ENCODE results near the gene EFHC1. TPM values are rescaled to one million over a fixed set of nuclear protein-coding genes. Genes with fewer than 3 reads are reported as not detected.

Gene EFHC1
- total RNA-seq, 2 experiments from 2014 or later = 20.7 to 24.8 TPM

DNA sequence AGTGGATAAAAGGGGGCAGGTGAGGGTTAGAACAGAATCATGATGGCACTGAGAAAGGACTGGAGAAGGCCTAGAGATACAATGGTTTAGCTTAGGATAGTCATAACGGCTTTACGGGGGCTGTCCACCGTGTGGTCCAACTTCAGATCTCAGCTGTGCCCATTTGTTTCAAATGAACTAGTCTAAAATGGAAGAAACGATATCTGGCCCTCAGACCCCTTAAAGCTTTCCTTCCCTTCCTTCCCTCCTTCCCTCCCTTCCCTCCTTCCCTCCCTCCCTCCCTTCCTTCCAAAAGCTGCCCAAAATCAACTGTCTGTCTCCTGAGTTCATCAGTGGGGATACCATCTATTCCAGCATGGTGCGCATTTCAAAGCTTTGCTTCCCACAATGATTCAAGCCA lies 128.9 kb downstream of the EFHC1 start:
- Histone ChIP-seq H3K4me3 (ENCODE audit: low read depth, low read length, poor library complexity, severe bottlenecking) (no peak overlapping the region), H3K4me1 (ENCODE audit: insufficient read depth, low read length, poor library complexity, severe bottlenecking) (peaks cover 77% of the 10 kb centered on the region), H4K20me1 (ENCODE audit: insufficient read depth, low read length) (peaks cover 7% of the 10 kb centered on the region; the same call in 1 of the 2 replicates), H3K4me2 (ENCODE audit: low read length) (no peak overlapping the region), H3K9me3 (ENCODE audit: low read length) (no peaks in the 10 kb centered on the region), H3K79me2 (ENCODE audit: insufficient read depth, low read depth, low read length) (peaks cover 77% of the 10 kb centered on the region), H3K9me2 (ENCODE audit: insufficient read depth, low read length) (no peaks in the 10 kb centered on the region), H2AFZ (ENCODE audit: low read length) (no peak overlapping the region), H3K27ac (ENCODE audit: low read depth, low read length, poor library complexity, severe bottlenecking) (no peak overlapping the region), H3K36me3 (ENCODE audit: insufficient read depth, low read length) (peaks cover 12% of the 10 kb centered on the region; the same call in 1 of the 2 replicates)
- no peak for DNase-seq (ENCODE audit: low spot score)
- TF ChIP-seq EZH2phosphoT487 (IDR thresholded peaks at IDR 0.05; ENCODE audit: borderline replicate concordance, low read depth, low read length) = no peak
- TF ChIP-seq, protein P1, sequence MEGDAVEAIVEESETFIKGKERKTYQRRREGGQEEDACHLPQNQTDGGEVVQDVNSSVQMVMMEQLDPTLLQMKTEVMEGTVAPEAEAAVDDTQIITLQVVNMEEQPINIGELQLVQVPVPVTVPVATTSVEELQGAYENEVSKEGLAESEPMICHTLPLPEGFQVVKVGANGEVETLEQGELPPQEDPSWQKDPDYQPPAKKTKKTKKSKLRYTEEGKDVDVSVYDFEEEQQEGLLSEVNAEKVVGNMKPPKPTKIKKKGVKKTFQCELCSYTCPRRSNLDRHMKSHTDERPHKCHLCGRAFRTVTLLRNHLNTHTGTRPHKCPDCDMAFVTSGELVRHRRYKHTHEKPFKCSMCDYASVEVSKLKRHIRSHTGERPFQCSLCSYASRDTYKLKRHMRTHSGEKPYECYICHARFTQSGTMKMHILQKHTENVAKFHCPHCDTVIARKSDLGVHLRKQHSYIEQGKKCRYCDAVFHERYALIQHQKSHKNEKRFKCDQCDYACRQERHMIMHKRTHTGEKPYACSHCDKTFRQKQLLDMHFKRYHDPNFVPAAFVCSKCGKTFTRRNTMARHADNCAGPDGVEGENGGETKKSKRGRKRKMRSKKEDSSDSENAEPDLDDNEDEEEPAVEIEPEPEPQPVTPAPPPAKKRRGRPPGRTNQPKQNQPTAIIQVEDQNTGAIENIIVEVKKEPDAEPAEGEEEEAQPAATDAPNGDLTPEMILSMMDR (conservative IDR thresholded peaks at IDR 0.05; ENCODE audit: low read length) = no peak
- intact Hi-C loops (cut with micrococcal nuclease; ENCODE audit: unreplicated experiment) = no loop called here
- ChIA-PET POLR2A (interaction anchor here (0.6 to 5.3 kb wide), 11 partner anchors 9 to 218 kb away, joined by 3 to 72 read pairs (median 4); no protein-coding TSS in a partner anchor), CTCF (ENCODE audit: unreplicated experiment) (interaction anchor here (1.4 to 1.5 kb wide), 2 partner anchors 18 to 266 kb away, joined by 3 to 4 read pairs; no protein-coding TSS in a partner anchor)
- no TSS peak for BruUV-seq (replicated peaks)

DNA sequence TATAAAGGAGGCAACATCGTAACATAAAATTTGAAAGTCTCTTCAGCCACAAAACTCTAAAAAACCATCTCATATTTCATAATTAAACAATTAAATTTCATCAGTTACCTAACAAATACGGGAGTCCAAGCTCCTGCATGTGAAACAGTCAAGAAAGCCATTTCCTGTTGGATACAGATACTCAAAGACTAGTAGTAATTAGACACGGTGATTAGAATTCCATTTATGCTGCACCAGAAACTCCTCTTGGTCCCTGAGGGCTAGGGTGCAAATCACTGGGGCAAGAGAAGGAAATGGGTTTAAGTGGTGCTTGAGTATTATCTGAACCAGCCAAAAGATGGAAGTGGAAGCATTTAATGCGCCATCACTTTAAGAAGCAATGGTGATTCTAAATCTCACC lies 129.3 kb downstream of the EFHC1 start:
- no peak overlapping the region for H3K4me2 ChIP-seq (ENCODE audit: low read length)
- H3K79me2 ChIP-seq (ENCODE audit: insufficient read depth, low read depth, low read length) = peaks cover 80% of the 10 kb centered on the region
- no peak overlapping the region for H3K27ac ChIP-seq (ENCODE audit: low read depth, low read length, poor library complexity, severe bottlenecking)
- BruUV-seq (replicated peaks) = no TSS peak
- peaks cover 7% of the 10 kb centered on the region; the same call in 1 of the 2 replicates for H4K20me1 ChIP-seq (ENCODE audit: insufficient read depth, low read length)
- TF ChIP-seq EZH2phosphoT487 (IDR thresholded peaks at IDR 0.05; ENCODE audit: borderline replicate concordance, low read depth, low read length) = no peak
- TF ChIP-seq, protein P1 (conservative IDR thresholded peaks at IDR 0.05; ENCODE audit: low read length) = no peak
- DNase-seq (ENCODE audit: low spot score) = no peak
- intact Hi-C loops (cut with micrococcal nuclease; ENCODE audit: unreplicated experiment) = no loop called here
- H3K9me3 ChIP-seq (ENCODE audit: low read length) = no peaks in the 10 kb centered on the region
- POLR2A ChIA-PET = interaction anchor here (0.6 to 5.3 kb wide), 10 partner anchors 11 to 219 kb away, joined by 3 to 72 read pairs (median 4); no protein-coding TSS in a partner anchor
- H3K36me3 ChIP-seq (ENCODE audit: insufficient read depth, low read length) = peaks cover 9% of the 10 kb centered on the region; the same call in 1 of the 2 replicates
- H3K4me1 ChIP-seq (ENCODE audit: insufficient read depth, low read length, poor library complexity, severe bottlenecking) = peaks cover 73% of the 10 kb centered on the region
- CTCF ChIA-PET (ENCODE audit: unreplicated experiment) = interaction anchor here (1.4 to 1.7 kb wide), 4 partner anchors 9 to 266 kb away, joined by 3 to 5 read pairs (median 4); no protein-coding TSS in a partner anchor
- no peak overlapping the region for H2AFZ ChIP-seq (ENCODE audit: low read length)
- no peaks in the 10 kb centered on the region for H3K9me2 ChIP-seq (ENCODE audit: insufficient read depth, low read length)
- H3K4me3 ChIP-seq (ENCODE audit: low read depth, low read length, poor library complexity, severe bottlenecking) = no peak overlapping the region

DNA sequence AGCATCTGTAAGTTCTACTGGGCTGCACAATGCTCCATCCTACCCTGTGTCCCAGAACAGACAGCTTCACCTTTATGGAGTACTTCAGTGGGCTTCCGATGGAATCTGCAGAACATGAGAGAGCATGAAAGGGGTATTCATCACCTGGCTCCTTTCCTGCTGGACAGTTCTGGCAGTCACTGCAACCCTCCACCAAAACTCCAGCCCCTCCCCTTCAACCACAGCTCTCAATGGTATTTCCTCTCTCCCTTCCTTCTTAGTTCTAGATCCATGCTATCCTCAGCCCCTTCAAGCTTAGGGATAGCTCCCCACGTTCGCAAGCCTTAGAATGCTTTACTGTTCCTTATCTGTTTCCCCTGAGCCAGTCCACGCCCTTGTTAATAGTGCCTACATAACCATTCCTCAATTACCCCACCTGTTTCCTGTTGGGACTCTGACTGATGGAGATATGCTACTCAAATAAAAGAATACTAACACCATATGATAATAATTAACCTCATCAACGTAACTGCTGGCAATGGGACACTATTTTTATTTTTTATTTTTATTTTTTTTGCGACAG lies 130.0 kb downstream of the EFHC1 start:
- H3K9me2 ChIP-seq (ENCODE audit: insufficient read depth, low read length) = no peaks in the 10 kb centered on the region
- H3K4me1 ChIP-seq (ENCODE audit: insufficient read depth, low read length, poor library complexity, severe bottlenecking) = peaks cover 73% of the 10 kb centered on the region
- H3K36me3 ChIP-seq (ENCODE audit: insufficient read depth, low read length) = peaks cover 8% of the 10 kb centered on the region; the same call in 1 of the 2 replicates
- H3K4me2 ChIP-seq (ENCODE audit: low read length) = 0 out of 2 replicates have a peak overlapping the region, but pooled peaks have one; percentile 1
- peaks cover 7% of the 10 kb centered on the region; the same call in 1 of the 2 replicates for H4K20me1 ChIP-seq (ENCODE audit: insufficient read depth, low read length)
- intact Hi-C loops (cut with micrococcal nuclease; ENCODE audit: unreplicated experiment) = no loop called here
- BruUV-seq (replicated peaks) = no TSS peak
- no peaks in the 10 kb centered on the region for H3K9me3 ChIP-seq (ENCODE audit: low read length)
- no peak for DNase-seq (ENCODE audit: low spot score)
- H3K4me3 ChIP-seq (ENCODE audit: low read depth, low read length, poor library complexity, severe bottlenecking) = no peak overlapping the region
- TF ChIP-seq, protein P1 (conservative IDR thresholded peaks at IDR 0.05; ENCODE audit: low read length) = no peak
- no peak for TF ChIP-seq EZH2phosphoT487 (IDR thresholded peaks at IDR 0.05; ENCODE audit: borderline replicate concordance, low read depth, low read length)
- H2AFZ ChIP-seq (ENCODE audit: low read length) = no peak overlapping the region
- ChIA-PET POLR2A (interaction anchor here (0.7 to 5.3 kb wide), 6 partner anchors 11 to 67 kb away, joined by 3 to 72 read pairs (median 4); no protein-coding TSS in a partner anchor), CTCF (ENCODE audit: unreplicated experiment) (interaction anchor here (1.4 to 1.7 kb wide), 4 partner anchors 10 to 267 kb away, joined by 3 to 5 read pairs (median 4); no protein-coding TSS in a partner anchor)
- no peak overlapping the region for H3K27ac ChIP-seq (ENCODE audit: low read depth, low read length, poor library complexity, severe bottlenecking)
- H3K79me2 ChIP-seq (ENCODE audit: insufficient read depth, low read depth, low read length) = peaks cover 80% of the 10 kb centered on the region
